HG02678 (cell line): Measurements from ENCODE around the gene SRD5A1.

Source experiments
- ATAC-seq: cut with Tn5 transposase; IDR thresholded peaks from one replicate; pipeline ENCODE4 v1.9.1; 2021; ENCODE audit warnings: mild to moderate bottlenecking, moderate library complexity; ENCODE audit not compliant: unreplicated experiment

The SRD5A1 gene

DNA sequence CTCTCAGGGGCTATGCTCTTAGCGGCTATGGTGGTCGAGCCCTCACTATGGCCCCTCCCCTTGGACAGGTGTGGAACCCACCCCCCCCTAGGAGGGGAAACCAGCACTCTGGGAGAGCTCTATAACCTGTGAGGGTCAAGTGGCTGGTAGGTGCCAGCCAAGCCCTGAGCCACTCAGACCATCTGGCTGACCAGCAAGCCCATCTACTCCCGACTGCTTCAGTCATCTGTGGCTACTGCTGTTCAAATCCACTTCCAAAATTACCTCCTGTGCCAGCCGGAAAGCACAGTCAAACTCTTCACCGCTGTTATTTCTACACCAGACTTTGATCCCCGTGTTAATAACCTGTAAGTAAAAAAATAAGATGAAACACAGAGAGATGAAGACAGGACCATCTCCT lies 28.9 kb upstream of the SRD5A1 start:
- no peak for ATAC-seq

DNA sequence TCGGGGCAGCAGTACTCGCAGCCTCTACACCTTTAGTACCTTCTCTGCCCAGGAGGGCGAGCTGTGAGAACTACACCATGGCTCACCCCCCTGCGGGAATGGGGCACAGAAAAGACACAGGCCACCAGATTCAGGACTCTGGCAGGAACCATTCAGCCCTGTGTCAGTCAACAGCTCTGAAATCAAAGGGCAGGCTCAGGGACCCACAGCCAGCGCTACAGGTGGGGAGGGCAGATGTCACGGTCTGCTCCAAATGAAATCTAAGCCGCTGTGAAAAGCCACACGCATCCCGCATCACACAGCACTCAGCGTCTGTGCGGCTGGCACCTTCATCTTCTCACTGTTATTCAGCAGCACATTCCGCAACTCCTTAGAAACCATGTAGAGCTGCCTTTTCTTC lies 28.3 kb upstream of the SRD5A1 start:
- no peak for ATAC-seq

DNA sequence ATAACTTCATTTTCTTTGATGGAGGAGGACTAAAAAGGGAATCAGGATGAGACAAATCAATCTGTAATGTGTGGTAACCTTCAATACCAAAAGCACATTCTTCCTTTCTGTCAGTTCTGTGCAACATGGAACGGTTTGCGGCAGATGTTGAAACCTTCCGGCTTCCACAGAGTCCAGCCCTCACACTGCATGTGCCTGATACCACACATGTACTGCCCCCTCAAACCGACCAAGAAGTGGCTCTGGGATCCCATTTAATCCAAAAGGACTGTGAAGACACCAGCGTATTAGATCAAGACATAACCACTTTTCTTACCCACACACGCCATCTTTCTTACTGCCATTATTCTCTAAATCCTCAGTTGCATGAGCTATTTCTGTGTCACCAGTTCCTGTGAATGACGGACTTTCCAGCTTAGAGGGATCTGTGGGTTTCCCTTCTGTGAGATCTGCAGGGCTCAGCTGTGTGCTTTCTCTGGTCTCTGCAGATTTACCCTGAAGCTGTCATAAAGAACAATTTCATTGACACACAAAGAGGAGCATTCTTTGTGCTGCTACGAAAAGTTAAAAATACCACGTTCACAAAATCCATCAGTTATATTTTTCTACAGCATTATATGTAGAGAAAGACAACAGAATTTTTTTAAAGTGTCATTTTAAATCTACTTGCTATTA lies 26.2 kb upstream of the SRD5A1 start:
- ATAC-seq: no peak

DNA sequence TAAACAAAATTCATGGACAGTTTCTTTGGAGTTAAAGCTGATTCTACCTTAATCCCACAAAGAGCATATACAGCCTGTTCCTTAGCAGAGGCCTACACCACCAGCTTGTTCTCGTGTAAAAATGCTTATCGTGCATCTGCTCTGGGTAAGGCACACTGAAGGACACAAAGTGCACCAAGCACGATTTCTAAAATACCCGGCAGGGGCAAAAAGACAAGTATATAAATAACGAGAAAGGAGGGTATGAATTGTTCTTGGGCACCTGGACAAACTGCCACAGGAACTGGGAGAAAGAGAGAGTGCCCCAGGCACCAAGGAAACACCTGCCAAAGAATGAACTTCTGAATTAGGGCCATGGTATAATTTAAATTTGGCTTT lies 25.7 kb upstream of the SRD5A1 start:
- no peak for ATAC-seq

DNA sequence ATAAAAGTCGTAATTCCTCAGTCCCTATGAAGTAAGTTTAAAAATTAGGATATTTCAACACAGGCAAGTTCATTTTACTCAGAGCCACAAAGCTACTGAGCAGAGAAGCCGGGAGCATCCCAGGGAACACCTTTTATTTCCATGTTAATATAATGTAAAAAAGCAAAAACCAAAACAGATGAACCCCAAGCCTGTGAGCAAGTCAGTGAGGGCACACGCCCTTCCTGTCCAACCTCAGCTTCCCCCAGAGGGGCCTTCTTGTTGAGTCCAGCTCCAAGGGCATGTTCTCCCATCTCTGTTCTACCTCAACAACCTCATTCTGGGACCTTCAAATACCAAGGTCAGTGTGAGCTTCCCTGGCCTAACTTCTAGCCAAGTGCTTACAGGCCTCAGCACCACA lies 25.2 kb upstream of the SRD5A1 start:
- ATAC-seq: no peak

DNA sequence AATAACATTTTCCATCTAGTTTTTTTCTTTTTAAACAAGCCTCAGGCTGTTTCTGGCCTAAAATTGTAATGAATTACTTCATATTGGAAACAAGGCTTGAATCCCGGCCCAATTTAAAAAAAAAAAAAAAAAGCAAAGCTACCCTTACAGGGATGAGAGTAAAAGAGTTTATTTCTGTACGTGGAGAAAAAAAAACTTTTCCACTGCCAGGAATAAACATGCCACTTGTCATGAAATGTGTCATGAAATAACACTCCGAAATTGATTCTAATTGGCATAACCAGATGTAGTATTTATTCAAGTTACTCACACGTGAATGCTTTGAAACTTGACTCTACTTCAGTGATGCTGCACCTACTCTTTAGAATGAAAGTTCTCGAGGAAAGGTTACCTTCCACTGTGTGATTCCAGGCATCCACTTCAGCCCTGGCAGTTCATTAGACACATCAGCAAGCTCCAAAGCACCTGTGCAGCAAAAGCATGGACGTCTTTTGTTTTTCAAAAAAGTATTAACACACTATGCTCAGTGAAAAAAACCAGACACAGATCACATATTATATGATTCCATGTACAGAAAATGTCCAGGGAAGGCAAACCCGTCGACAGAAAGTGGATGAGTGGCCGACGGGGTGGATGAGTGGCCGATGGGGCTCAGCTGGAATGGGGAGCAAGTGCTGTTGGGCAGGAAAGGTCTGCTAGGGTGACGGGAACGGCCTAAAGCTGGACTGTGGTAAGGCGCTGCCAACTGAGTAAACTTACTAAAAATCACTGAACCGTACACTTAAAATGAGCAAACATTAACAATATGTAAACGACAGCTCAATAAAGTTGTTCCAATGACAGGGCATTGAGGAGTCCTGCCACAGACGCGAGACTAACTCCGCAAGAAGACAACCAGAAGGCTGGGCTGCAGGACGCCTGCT lies 21.6 kb upstream of the SRD5A1 start:
- no peak for ATAC-seq

DNA sequence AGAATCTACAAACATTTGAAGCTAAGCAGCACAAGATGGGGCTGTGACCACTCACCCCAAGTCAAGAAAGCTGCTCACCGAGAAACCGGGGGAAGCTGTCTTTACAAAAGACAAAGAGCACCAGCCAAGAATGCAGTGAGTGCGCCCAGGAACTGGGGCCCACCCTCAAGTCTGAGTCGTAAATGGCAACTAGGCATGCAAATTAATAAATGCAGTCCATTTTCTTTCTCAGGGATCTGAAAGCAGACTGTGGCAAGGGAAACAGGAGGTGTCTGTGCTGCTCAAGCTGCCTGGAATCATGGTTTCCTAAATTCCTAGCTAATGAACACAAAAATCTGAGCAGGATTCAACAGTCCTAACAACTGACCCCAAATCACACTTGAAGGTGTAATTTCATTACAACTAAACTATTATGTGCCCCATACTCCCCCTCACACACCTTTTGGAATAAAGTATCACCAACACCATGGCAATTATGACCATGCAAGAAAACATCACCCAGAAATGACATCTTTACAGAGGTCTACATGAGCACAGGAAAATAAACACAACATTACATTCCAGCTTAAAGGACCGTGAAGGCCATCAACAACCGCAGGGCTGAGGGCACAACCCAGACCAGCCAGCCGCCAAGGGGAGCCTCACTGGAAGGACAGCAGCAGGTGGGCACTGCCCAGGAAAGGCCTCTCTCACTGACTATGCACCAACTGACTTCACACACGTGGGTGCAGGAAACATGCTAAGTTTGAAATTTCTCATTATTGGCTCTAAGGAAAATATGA lies 18.0 kb upstream of the SRD5A1 start:
- no peak for ATAC-seq

DNA sequence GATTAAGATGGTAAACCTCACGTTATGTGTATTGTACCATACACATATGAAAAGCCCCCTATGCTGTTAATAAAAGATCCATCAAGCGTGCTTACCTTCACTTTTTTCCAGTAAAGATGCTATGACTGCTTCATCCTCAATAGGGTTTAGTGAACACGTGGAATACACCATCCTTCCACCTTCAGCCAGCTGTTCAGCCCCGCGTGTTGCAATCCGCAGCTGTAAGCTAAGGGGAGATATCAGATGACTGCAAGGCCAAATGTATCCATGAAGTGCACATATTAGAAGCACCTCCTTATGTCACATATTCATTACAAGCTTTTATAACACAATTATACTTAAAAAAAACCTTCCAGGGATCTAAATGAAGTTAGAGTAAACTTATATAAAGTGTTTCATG lies 16.6 kb upstream of the SRD5A1 start:
- no peak for ATAC-seq

DNA sequence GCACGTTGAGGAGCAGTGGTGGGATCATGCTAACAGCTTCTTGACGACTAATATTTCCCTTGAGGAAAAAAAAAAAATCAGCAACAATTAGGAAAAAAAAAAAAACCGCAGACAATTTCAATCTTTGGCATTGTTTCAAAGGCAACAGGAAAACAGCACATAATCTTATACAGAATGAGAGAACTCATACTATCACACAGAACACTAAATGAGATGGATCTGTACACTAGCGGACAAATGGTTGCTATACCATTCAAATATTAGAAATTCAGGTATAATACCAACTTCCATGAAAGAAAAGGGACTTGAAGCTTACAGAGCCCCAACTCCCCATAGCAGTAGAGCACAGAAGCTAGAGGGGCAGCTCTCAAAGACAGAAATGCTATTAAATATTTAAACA lies 10.0 kb upstream of the SRD5A1 start:
- ATAC-seq: no peak

DNA sequence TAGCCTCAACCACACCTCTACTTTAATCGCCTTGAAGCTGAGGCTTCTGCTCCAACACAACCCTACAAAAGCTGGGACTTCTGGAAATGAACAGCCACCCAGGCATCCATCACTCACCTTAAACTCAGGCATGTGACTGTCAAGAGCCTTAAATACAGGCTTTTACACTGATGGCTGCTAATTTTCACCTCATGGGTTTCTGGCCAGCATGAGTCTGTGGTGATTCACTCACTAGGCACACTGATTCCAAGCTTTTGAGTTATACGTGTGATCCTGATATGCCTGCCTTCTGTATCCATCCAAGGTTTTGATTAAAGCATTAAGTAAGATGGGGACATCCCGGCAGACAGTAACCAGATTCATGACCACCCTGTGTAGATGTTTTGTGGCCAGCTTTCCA lies 9.3 kb upstream of the SRD5A1 start:
- no peak for ATAC-seq

DNA sequence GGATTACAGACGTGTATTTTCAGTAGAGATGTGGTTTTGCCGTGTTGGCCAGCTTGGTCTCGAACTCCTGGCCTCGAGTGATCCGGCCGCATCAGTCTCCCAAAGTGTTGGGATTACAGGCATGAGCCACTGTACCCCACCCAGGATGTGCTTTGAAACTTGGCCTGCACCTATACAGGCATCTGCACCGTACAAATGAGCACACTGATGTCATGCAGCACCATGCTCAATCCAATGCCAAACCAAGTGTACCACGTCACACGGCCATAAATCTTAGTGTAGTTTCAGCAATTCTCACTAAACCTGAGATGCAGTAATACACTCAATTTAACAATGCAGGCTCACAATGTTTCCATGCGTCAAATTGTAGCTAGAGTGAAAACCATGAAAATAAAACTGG lies 6.7 kb upstream of the SRD5A1 start:
- no peak for ATAC-seq

DNA sequence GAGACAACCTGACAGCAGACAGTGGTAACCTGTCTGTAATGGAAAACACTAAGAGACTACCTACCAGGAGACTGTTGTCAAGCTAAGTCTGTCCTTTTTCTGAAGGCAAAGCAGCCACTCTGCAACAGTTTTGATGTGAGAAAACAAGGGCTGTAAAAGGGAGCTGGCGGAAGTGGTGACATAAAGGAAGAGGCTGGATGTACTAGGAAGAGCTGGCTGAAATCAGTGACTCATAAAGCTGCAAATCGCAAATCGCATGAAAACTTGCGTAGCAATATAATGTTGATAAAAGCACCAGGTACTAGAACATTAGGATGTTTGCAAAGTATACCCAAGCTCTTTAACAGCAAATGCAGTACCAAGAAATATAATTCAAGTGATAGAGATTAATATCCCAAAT lies 1.8 kb upstream of the SRD5A1 start:
- ATAC-seq: no peak

DNA sequence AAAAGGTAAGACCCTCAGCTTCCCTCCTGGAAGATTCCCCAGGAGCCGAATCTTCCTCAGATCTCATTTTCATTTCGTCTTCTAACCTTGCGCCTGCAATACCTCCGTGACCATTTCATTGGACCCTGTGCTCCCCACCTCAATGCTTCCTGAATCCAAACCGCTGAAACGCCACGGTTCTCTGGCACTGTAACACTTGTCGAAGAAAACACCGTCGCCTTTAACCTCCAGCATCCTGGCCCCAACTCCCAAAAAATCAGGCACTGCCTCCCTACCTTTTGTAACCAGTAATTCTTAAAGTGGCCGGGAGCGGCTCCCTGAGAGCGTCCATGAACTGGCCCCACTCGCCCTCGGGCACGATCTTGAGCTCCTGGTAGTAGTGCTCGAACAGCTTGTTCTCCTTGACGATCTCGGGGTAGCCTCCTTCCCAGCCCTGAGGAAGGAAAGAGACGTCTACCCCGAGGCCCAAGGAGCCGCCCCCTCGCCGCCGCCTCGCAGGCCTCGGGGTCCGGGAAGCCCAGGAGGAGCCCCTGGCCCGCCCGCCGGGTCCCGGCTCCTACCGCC lies 834 bp upstream of the SRD5A1 start:
- peak; percentile 28 for ATAC-seq

DNA sequence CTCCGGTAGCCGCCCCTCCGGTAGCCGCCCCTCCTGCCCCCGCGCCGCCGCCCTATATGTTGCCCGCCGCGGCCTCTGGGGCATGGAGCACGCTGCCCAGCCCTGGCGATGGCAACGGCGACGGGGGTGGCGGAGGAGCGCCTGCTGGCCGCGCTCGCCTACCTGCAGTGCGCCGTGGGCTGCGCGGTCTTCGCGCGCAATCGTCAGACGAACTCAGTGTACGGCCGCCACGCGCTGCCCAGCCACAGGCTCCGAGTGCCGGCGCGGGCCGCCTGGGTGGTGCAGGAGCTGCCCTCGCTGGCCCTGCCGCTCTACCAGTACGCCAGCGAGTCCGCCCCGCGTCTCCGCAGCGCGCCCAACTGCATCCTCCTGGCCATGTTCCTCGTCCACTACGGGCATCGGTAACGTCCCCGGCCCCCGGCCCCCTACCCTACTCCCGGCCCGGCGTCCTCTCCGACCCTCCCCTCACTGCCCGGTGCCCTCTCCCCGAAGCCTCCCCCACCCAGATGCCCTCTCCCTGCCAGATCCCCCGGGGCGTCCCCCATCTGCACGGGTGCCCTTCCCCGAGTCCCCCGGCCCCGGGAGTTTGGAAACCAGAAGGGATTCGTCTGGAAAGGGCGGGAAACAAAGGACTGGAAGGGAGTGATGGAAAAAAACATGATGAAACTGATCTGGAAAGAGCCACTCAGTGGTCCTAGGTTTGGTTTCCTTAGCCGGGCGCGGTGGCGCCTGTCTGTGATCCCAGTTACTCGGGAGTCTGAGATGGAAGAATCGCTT lies 417 bp downstream of the SRD5A1 start:
- ATAC-seq: peak; percentile 52

DNA sequence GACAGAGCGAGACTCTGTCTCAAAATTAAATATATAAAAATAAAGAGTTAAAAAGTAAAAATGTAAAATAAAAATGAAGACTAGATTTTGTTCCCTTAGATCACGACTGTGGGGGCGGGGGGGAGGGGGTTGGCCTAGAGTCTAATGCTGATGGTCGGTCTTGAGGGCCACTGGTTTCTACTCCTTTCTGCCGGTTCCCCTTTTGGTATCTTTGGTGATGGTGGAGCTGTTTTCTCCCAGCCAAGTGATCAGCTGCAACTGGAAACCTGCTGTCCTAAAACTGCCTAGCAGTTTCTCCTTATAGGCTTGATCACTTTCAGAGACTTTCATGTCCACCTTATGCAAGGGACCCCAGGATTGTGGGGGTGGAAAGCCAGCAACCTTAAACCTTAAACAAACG lies 1.1 kb downstream of the SRD5A1 start:
- no peak for ATAC-seq

DNA sequence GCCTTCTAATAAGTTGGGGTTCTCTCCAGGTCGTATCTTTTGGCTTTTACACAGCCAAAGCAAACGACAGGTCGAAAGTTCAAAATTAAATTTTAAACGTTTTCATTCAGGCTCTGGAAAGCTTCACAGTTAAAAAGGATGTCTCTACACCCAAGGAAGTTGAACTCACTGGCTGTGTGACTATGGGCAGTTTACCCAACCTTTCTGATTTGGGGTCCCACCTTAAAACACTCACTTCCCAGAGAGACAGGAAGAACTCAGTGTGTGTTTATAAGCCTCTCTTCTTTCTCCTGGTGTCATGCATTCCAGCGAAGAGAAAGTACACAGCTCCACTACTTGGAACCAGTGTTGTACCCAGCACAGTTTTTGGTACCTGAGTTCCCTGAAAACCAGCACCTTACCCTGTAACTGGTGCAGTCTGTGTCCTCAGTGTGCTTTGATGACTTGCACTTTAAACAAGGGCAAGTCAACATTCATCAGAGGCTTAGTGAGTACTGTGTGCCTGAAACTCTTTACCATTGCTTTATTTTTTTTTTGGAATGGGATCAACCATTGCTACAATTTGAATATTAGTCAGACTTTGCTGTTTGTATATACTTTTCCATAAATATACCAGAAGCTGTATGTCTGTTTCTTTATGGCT lies 1.7 kb downstream of the SRD5A1 start:
- ATAC-seq: no peak

DNA sequence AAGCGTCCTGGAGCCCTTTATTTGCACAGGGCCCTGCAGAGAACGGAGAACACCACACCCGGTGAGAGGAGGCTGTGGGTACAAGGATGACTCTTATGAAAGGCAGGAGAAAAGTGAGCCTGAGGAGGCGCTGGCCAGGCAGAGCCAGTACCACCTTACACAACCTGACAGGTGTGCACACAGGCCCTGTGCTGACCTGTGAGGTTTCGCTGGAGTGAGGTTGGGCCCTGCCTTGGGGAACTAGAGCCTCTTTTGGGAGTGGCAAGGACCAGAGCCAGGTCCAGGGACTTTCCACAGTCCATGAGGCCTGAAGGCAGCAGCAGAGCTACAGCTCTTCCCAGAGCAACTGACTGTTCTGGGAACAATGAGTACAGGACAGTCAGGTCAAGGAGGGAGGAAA lies 3.1 kb downstream of the SRD5A1 start:
- ATAC-seq: no peak

DNA sequence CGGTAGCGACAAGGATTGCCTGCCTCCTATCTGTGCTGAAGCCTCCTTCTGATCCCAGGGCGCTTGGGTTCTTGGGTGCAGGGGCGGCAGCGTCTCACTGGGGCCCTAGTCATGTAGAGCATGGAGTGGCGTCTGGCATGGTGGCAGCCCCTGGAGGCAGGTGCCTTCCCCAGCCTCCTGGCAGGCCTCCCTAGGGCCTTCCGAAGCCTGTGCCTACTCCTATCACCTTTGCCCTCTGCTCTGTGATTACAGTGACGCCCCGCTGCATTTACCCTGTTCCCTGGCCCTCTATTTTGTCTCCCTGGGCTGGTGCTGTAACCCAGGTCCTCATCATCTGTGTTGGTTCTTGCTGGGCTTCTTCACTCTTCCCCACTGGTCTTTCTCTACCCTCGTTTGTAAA lies 3.8 kb downstream of the SRD5A1 start:
- ATAC-seq: no peak

DNA sequence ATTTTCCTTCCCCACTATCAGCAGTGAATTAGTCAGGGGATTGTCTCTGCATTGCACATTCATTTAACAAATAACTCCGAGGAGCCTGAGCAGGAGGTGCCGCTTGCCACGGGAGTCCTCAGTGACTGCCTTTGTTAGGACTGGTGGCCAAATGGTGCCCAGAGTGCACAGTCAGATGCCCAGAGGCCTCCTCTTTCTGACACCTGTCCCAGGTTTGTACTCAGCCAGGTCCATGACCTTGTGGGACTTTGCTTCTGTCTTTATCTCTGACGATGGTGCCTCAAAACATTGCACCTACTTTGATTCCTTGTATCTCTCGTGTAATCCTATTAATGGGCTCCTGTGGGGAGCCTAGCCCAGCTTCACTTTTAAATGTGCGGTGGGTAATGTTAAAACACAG lies 4.3 kb downstream of the SRD5A1 start:
- ATAC-seq: no peak

DNA sequence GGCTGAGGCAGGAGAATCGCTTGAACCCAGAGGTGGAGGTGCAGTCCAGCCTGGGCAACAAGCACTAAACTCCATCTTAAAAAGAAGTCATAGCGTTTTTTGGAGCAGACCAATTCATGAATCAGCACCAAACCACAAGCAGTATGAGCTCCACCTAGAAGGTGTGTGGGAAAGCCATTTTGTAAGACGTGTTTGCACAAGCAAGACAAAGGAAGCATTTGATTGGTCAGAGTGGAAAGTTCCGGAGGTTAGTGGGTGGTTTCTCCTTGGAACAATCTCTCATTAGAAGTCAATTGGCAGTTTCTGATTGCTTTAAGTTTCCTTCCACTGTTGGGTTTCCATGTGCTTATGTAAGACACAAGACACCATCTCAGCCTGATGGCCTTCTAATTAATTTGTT lies 5.0 kb downstream of the SRD5A1 start:
- ATAC-seq: no peak
